ENCODE measurements around the gene SHCBP1. TPM values are rescaled to one million over a fixed set of nuclear protein-coding genes. Genes with fewer than 3 reads are reported as not detected.

The SHCBP1 gene
- total and polyA plus RNA-seq, 2 donors from 2014 or later, result 1.6 to 2.6 TPM

DNA sequence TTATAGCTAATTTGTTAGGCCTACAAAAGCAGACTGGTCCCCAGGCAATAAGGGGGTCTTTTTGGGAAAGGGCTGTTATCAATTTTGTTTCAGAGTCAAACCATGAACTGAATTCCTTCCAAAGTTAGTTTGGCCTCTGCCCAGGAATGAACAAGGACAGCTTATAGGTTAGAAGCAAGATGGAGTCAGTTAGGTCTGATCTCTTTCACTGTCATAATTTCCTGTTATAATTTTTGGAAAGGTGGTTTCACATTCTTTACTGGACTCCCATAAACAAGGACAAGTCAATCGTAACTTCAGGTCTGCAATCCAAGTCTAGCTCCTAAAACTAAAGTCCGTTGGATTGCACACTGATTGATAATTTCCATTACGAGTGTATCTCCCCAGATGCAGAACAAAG is 30.1 kb upstream of the SHCBP1 start:
- Histone ChIP-seq H3K9ac (ENCODE audit: low read length in 3 of 3) (no peak overlapping the region), H3K27me3 (ENCODE audit: control insufficient read depth, insufficient read depth, low read length) (no peaks in the 10 kb centered on the region), H3K9me3 (ENCODE audit: control insufficient read depth in 2 of 3, insufficient read depth in 1 of 3, low read length in 3 of 3) (no peaks in the 10 kb centered on the region), H3K4me3 (ENCODE audit: low read length in 3 of 3) (no peak overlapping the region), H3K27ac (ENCODE audit: low read depth in 2 of 2, low read length in 2 of 2) (no peak overlapping the region), H3K36me3 (ENCODE audit: control insufficient read depth in 2 of 3, insufficient read depth in 3 of 3, low read length in 3 of 3) (no peaks in the 10 kb centered on the region), H3K4me1 (ENCODE audit: control insufficient read depth in 2 of 3, insufficient read depth in 2 of 3, low read depth in 1 of 3, low read length in 3 of 3) (no peaks in the 10 kb centered on the region)
- no peak for DNase-seq
- TF ChIP-seq, protein P1, sequence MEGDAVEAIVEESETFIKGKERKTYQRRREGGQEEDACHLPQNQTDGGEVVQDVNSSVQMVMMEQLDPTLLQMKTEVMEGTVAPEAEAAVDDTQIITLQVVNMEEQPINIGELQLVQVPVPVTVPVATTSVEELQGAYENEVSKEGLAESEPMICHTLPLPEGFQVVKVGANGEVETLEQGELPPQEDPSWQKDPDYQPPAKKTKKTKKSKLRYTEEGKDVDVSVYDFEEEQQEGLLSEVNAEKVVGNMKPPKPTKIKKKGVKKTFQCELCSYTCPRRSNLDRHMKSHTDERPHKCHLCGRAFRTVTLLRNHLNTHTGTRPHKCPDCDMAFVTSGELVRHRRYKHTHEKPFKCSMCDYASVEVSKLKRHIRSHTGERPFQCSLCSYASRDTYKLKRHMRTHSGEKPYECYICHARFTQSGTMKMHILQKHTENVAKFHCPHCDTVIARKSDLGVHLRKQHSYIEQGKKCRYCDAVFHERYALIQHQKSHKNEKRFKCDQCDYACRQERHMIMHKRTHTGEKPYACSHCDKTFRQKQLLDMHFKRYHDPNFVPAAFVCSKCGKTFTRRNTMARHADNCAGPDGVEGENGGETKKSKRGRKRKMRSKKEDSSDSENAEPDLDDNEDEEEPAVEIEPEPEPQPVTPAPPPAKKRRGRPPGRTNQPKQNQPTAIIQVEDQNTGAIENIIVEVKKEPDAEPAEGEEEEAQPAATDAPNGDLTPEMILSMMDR (IDR thresholded peaks at IDR 0.05; ENCODE audit: borderline replicate concordance, extremely low read depth, insufficient read depth), result no peak
- intact Hi-C loops (cut with DNase I), result no loop called here
- FAIRE-seq, result no peak

DNA sequence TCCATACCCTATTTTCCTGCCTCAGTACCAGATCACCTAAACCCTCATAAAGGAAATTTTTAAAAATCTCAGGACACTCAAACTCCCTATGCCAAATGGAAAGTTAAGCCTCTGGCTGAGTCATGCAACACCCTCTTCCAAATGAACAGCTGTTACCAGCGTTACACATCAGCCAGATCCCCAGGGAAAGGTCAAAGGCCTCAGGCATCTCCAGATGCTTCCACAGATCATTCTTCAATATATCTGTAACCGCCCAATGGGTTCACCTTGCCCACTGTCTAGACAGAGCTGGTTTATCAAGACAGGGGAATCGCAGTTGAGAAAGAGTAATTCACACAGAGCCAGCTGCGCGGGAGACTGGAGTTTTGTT is 29.1 kb upstream of the SHCBP1 start:
- no peaks in the 10 kb centered on the region for H3K9me3 ChIP-seq (ENCODE audit: control insufficient read depth in 2 of 3, insufficient read depth in 1 of 3, low read length in 3 of 3)
- no peaks in the 10 kb centered on the region for H3K36me3 ChIP-seq (ENCODE audit: control insufficient read depth in 2 of 3, insufficient read depth in 3 of 3, low read length in 3 of 3)
- FAIRE-seq (no peak), DNase-seq (no peak)
- no peaks in the 10 kb centered on the region for H3K27me3 ChIP-seq (ENCODE audit: control insufficient read depth, insufficient read depth, low read length)
- intact Hi-C loops (cut with DNase I), result no loop called here
- H3K4me3 ChIP-seq (ENCODE audit: low read length in 3 of 3), result no peak overlapping the region
- H3K9ac ChIP-seq (ENCODE audit: low read length in 3 of 3), result no peak overlapping the region
- H3K27ac ChIP-seq (ENCODE audit: low read depth in 2 of 2, low read length in 2 of 2), result no peak overlapping the region
- H3K4me1 ChIP-seq (ENCODE audit: control insufficient read depth in 2 of 3, insufficient read depth in 2 of 3, low read depth in 1 of 3, low read length in 3 of 3), result no peaks in the 10 kb centered on the region
- TF ChIP-seq, protein P1 (IDR thresholded peaks at IDR 0.05; ENCODE audit: borderline replicate concordance, extremely low read depth, insufficient read depth), result no peak

DNA sequence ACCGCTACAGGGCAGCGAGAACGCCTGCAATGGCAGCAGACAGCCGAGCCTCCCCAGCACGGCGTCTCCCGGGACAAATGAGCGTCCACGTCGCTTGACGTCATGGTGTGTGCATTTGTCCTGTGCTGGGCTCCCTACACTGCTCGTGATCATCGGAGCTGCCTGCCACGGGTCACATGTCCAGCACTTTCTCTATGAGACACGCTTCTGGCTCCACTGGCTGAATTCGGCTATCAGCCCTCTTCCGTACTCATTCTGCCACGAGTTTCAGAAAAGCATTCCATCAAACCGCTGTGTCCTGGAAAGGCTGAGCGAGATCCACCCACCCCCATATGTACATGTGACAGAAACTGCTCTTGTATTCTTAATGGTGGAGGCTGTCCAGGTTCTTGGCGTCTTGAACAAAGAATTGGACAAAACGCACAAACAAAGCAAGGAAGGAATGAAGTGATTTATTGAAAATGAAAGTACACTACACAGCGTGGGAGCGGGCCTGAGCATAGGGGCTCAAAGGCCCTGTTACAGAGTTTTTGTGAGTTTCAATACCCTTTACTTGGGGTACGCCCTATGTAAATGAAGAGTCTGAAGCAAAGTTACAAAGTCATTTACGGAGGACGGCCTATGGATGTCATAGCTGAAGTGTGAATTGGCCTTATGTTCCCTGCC is 28.5 kb upstream of the SHCBP1 start:
- TF ChIP-seq, protein P1 (IDR thresholded peaks at IDR 0.05; ENCODE audit: borderline replicate concordance, extremely low read depth, insufficient read depth), result no peak
- Histone ChIP-seq H3K4me1 (ENCODE audit: control insufficient read depth in 2 of 3, insufficient read depth in 2 of 3, low read depth in 1 of 3, low read length in 3 of 3) (no peaks in the 10 kb centered on the region), H3K27me3 (ENCODE audit: control insufficient read depth, insufficient read depth, low read length) (no peaks in the 10 kb centered on the region), H3K9me3 (ENCODE audit: control insufficient read depth in 2 of 3, insufficient read depth in 1 of 3, low read length in 3 of 3) (no peaks in the 10 kb centered on the region), H3K27ac (ENCODE audit: low read depth in 2 of 2, low read length in 2 of 2) (no peak overlapping the region), H3K4me3 (ENCODE audit: low read length in 3 of 3) (no peak overlapping the region), H3K9ac (ENCODE audit: low read length in 3 of 3) (no peak overlapping the region), H3K36me3 (ENCODE audit: control insufficient read depth in 2 of 3, insufficient read depth in 3 of 3, low read length in 3 of 3) (no peaks in the 10 kb centered on the region)
- intact Hi-C loops (cut with DNase I), result no loop called here
- FAIRE-seq (no peak), DNase-seq (no peak)

DNA sequence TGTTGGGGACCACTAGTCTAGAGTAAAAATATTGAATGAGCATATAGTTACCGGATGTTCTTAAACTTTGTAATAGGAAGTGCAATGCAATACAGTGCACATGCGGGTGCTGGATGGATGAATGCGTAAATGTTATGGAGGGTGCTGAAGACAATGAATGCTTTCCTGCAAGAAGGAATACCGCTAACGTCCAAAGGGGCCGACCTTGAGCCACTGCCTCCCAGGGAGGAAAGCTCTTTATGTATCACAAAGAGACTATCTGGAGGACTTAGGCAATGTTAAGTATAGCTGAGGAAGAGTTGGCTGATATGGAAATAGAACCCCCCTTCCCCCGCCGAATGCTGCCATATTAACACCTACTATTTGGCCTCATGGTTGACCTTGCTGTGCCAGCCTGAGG is 27.5 kb upstream of the SHCBP1 start:
- H3K27me3 ChIP-seq (ENCODE audit: control insufficient read depth, insufficient read depth, low read length), result no peaks in the 10 kb centered on the region
- H3K9ac ChIP-seq (ENCODE audit: low read length in 3 of 3), result no peak overlapping the region
- DNase-seq, result no peak
- no peaks in the 10 kb centered on the region for H3K36me3 ChIP-seq (ENCODE audit: control insufficient read depth in 2 of 3, insufficient read depth in 3 of 3, low read length in 3 of 3)
- no peak overlapping the region for H3K4me3 ChIP-seq (ENCODE audit: low read length in 3 of 3)
- no peak overlapping the region for H3K27ac ChIP-seq (ENCODE audit: low read depth in 2 of 2, low read length in 2 of 2)
- H3K4me1 ChIP-seq (ENCODE audit: control insufficient read depth in 2 of 3, insufficient read depth in 2 of 3, low read depth in 1 of 3, low read length in 3 of 3), result no peaks in the 10 kb centered on the region
- TF ChIP-seq, protein P1 (IDR thresholded peaks at IDR 0.05; ENCODE audit: borderline replicate concordance, extremely low read depth, insufficient read depth), result no peak
- no peaks in the 10 kb centered on the region for H3K9me3 ChIP-seq (ENCODE audit: control insufficient read depth in 2 of 3, insufficient read depth in 1 of 3, low read length in 3 of 3)
- FAIRE-seq, result no peak
- intact Hi-C loops (cut with DNase I), result no loop called here

Data from kidney (tissue), 14 donors.